ENCODE data around the gene KCTD1.
"Not testable (repeated sequence)": the region's sequence is repeated elsewhere in the genome, so short reads cannot be mapped to it uniquely, and the experiment has no call there.

Gene KCTD1

DNA sequence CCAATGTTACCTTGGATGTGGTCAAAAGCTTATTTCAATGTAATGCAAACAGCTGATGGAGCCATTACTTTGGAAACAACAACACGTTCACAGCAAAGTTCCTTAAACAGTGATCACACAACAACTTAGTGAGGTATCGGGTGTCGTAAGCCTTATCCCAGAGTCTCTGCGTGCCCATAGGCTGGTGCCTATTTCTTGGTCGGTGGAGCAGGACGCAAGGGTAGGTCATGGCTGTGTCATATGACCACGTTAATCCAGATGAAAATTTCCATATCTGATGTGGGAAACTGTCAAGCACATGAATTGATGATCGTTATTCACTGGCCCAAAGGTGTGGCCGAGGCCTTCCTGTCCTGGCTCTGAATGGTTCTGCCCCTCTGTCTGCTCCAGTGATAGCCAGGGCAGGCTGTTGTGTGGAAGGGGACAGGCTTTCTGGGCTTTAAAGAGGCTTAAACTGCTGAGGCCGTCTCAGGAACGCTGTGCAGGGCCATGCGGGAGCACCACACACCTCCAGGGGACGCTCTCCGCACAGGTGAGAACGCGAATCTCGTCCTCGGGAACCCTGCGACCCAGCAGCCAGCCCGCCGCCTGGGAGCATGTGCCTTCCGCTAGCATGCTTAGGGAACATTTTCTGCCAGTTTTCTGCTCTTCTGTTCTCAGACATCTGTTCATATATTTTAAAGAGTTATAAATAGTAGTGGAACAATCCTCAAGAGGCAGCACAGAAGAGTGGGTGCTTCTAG, 90.6 kb downstream of the KCTD1 start:
- no peak for DNase-seq (ENCODE audit: low read depth in 2 of 2)

DNA sequence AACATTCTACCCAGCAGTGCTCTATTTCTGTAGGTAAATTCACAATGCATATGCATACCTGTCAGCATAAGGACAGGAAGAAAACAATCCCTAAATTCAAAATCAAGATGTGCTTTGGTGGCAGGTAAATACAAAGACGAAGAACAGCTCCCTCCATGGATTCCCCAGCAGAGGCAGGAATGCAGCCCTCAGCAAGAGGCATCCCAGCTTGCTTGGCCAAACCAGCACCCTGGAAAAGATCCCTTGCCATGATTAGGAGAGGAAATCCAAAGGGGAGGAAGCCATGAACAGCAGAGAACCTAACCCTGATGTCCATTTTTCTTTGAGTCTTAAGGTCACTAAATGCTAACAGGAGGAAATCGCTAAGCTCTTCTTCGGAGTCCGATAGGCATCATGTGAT, 91.2 kb downstream of the KCTD1 start:
- DNase-seq (ENCODE audit: low read depth in 2 of 2) = no peak

DNA sequence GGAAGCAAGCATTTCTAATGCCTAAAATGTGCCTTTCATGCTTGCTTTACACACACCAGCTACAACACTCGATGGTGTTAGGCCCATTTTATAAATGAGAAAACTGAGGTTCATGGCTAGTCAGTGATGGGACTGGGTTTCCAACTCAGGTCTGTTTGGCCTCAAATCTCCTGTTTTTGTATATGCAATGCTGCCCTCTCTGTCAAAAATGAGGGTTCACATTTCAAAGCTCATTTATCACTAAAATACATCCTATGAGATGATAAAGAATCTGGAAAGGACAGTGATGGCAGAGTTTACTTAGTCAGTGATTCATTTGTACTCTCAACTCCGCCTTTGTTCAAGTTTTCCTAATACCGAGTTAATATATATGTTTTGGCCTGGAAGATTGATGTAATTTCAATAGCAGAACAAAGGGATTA, 92.3 kb downstream of the KCTD1 start:
- DNase-seq (ENCODE audit: low read depth in 2 of 2) = no peak

DNA sequence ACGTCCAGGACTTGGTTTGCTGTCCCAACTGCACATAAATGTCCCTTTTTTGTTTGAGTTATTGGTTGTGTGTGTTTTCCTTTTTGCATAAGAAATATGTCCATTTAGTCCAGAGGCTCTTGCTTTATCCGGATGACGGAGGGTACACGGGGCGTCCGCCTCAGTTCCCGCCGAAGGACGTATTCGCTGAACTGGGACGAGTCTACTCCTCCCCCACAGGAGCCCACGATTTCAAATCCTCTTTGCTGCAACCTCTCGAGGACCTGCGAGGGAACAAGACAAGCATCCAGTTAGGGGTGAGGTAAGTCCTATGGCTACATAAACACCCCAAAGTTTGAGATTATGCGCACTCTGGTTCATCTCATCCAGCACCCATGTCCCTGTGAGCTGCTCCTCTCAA, 92.7 kb downstream of the KCTD1 start:
- no peak for DNase-seq (ENCODE audit: low read depth in 2 of 2)

DNA sequence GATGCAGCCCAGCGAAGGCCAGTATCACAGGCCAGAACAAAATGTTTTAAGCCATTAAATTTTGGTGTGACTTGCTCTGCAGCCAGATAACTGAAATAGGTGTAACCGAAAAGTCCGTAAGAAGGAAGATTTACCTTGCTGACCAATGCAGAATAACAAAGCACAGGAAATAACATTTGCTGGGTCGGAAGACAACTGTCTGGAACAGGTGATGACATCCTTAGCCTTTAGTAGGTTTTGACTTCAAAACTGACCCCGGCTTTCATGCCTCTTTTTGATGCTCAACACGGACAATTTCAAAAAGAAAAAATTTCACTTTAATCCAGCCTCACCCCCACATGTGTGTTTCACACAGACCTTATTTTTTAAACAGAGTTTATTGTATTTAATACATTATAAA, 93.7 kb downstream of the KCTD1 start:
- DNase-seq (ENCODE audit: low read depth in 2 of 2) = no peak

DNA sequence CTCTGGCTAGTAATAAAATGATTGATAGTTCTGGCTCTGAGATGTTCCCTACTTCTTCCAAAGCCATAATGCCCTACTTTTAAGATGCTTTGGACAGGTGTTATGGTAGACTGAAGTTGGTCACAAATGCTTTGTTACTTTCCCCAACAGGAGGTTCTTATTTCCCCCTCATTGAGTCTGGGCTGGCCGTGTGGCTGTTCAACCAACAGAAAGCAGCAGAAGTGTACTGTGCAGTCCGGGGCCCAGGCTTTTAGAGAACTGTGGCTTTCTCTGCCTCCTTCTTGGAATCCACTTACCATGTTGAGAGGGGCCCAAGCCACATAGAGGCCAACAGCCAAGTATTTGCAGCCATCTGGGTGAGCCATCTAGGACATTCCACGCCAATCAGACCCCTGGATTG, 94.2 kb downstream of the KCTD1 start:
- no peak for DNase-seq (ENCODE audit: low read depth in 2 of 2)

DNA sequence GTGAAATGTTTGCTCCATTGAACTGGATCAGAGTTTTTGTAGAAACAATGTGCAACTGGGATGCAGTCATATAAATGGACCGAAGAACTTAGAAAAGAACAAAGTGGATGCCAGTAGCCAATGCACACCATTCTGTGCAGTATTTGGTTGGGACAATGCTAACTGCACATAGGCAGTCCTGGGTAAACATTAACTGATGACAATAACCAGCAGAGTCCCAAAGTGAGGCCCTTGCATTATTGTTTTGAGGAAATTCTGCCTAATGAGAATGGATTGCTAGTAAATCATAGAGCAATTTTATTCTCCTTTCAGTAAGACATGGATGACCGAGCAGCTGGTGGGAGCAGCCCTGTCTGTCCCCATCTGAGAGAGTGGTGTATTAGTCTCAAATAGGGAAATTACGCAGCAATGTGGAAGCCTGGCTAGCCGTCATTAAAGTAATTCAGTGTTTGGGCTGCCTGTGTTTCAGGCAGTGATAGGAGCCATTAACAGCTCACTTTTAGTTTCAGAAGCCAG, 94.9 kb downstream of the KCTD1 start:
- DNase-seq (ENCODE audit: low read depth in 2 of 2) = no peak

DNA sequence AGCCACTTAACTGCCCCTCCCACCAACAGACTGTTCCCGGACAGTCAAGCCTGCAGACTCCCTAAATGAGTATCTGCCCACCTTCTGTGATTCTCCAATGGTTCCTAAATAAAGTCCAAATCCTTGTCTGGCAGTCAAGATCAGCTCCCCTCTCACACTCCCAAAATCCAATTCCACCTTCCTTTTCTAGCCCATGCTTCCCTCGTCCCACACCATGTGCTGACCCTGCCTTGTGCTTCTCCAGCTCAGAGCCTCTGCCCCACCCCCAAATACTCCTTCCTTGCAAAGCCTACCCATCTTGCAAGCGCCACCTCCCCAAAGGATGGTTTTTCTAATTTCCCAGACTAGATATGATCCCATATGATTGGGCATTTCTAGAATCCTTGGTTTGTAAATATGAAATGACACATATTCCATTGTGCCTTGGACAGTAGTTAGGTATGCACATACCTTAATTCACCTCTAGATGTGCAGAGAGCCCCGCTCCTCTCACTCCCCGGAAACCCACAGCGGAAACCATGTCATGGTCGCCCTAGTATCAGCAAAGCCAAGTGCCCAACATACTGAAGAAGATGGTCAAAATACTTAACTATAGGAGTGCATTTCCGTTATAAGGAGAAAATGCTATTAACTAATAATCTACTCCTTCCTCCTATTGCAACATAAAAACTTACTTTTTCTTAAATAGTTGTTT, 97.2 kb downstream of the KCTD1 start:
- no peak for DNase-seq (ENCODE audit: low read depth in 2 of 2)

DNA sequence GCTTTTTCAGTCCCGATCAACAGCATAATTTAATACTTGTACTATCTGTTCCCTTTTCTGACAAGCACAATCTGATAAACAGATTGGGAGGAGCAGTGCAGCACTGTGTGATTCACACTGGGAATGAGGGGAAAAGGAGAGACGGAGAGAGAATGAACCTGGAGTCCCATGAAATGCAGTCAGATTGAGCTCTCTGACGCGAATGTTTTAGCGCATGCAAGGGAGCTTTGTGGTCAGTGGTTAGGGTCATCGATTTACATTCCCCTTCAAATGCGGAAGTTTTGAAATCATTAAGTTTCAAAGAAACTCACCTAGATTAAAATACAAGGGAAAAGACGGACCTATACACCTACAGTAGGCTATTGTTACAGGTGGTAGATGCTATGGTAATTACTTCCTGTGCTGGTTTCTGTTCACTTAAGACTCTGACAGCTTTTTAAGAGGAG, 99.6 kb downstream of the KCTD1 start:
- no peak for DNase-seq (ENCODE audit: low read depth in 2 of 2)

DNA sequence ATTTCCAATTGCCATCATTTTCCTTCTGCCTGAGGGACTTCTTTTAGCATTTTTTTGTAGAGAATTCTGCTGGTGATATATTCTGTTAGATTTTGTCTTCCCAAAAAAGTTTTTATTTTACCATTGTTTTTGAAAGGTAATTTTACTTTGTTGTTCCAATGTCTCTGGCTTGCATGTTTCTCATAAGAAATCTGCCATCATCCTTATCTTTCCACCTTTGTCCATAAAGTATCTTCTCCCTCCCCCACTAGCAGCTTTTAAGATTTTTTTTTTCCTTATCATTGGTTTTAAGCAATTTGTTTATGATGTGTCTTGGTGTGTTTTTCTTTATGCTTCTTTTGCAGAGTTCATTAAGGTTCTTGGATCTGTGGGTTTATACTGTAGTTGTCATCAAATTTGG, 104.5 kb downstream of the KCTD1 start:
- DNase-seq (ENCODE audit: low read depth in 2 of 2) = no peak

DNA sequence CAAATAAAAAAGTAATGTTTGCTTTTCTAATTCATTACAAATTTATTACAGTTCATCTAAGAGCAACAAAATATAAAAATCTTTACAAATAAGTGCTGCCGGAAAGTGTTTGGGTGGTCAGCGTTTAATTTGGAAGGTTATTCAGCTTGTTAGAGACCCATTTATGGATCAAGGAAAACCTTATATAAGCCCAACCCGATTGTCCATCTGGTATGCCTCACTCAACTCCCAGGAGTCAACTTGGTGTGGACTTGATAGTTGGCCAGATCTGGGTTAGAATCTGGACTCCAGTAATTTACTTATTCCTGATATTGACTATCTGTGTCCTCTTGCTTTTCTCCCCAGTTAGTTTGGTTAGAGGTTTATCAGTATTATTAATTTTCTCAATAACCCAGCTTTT, 106.2 kb downstream of the KCTD1 start:
- DNase-seq (ENCODE audit: low read depth in 2 of 2) = no peak

DNA sequence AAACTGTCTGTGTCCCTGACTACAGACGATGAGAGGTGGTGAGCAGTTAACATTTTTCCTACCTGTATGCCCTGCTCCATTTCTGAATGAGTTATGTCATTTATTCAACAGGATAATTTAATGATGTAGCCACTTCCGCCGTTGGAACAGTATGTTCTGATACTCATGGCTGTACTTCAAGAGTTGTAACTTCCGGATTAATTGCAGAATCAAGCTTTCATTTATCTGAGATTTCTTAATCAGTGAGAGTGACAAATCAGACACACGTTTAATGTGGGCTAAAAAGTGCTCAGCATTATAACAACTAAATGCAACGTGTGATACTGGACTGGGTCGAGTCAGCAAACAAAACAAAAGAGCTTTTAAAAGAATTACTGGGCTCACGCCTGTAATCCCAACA, 107.7 kb downstream of the KCTD1 start:
- DNase-seq (ENCODE audit: low read depth in 2 of 2) = no peak

DNA sequence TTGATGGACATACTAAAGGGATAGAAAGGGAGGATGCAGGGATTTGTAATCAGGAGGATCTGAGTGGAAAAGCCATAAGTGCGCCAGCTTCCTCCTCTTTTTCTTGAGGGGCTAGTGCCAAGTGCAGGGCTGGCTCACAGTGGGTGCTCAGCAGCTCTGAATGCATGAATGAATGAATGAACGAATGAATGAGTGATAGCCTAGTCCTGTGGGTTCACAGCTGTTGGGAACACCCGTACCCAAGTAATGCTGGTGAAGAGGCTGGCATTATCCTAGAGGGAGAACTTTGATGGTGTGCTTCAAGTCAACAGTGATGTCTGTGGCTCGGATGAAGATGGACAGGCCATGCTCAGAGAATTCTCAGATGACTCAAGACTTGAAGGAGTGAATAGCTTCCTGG, 108.8 kb downstream of the KCTD1 start:
- DNase-seq (ENCODE audit: low read depth in 2 of 2) = no peak

DNA sequence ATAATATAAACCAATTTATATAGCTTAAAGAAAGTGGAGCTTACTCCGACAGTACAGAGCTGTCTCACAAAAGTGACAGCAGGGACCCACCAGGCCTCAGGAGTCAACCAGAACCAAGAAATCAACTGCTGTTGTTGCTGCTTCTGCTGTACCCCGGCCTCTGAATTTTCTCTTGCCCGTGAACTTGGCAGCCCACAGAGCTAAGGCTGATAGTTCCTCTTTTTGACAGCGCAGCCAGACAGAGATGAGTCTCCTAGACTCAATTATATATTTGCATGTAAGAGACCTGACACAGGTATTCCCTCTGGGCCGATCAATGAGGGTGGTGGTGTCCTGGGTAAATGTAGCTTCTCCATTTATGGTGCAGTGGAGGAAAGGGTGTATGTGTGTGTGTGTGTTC, 109.4 kb downstream of the KCTD1 start:
- DNase-seq (ENCODE audit: low read depth in 2 of 2) = no peak

DNA sequence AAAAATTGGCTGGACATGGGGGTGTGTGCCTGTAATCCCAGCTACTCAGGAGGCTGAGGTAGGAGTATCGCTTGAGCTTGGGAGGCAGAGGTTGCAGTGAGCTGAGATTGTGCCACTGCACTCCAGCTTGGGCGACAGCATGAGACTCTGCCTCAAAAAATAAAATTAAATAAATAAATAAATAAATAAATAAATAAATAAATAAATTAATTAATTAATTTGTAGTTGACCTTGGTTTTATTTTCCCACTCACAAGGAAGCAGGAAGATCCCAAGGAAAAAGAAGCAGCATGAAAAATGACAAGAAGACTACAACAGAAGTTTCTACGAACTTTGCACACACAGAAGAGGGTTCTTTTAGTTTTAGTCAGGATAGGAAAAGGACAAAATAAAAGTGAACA, 110.7 kb downstream of the KCTD1 start:
- not testable (repeated sequence) for DNase-seq (ENCODE audit: low read depth in 2 of 2)

DNA sequence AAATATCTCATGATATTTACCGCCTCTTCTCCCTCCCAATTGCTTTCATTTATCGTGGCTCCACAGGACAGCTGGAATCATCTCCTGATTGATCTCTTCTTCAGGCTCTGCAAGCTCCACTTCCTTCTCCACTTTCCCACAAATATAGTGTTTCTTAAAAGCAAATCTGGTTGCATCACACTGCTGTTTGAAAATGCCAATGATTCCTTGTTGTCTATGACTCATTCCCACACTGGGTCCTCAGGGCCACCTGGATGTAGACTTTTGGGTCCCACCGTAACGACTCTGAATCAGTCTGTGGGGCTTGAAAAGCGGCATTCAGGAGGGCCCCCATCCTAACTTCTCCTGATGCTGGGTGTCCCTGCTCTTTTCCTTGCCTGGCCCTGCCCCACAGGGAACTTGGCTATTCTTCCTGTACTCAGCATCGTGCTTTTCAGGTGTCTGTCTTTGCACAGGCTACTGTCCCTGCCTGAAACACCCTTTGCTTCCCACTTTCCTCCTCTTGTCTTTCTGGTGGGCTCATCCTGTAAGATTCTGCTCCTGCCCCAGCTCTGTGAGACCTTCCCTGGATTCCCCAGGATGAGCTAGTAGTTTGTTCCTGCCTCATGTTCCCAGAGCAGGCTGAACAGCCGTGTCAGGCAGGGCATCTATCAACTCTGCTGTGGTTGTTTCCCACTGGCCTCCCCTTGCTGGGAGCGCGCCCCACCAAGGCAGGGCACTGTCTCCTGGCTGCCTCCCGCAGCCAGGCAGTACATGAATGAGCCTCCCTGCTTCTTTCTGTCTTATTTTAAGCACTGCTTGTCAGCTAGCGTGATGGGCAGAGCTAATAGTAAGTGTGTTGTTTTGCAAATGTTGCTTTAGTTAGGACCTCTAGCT, 111.9 kb downstream of the KCTD1 start:
- DNase-seq (ENCODE audit: low read depth in 2 of 2) = no peak

DNA sequence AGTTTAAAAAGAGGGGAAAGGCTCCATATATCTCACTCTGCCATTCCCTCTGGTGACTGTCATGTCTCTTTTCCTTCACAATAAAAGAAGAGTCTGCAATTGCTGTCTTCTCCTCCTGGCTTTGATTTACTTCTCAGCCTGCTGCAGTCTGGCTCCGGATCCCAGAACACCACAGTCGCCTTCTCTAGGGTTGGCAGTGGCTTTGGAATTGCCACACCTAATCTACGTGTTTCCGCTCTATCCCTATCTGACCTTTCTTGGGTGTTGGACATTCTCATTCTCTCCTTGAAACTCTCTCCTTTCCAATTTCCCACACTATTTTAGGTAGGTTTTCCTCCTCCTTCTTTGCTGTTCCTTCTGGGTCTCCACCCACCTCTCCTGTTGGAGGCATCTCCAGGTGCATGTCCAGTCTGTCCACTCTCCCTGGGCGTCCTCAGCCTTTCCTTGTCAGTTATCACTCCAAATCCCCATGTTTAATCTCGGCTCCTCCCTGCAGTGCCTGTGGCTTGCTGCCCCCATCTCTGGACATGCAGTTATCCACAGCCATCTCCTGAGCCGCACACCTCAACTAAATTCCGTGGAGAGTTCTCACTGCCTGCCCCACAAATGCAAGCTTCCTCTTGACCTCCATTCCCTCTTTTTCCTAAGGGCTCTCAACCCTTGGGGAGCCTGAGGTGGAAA, 112.8 kb downstream of the KCTD1 start:
- DNase-seq (ENCODE audit: low read depth in 2 of 2) = no peak

DNA sequence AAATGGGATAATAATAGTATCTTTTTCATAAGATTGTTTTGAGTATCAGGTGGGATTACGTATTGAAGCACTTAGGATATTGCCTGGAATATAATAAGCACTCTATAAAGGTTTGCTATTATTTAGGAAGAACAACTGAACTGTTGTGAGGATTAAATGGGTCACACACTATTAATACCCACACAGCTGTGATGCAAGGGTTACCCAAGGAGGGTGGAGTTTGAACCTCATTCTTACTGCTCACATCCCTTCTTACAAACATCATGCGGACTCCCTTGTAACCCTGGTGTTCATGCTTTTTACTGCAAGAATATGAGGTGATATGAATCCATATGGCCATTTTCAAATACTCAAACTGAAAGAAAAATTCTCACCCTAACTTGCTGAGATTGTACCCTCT, 113.5 kb downstream of the KCTD1 start:
- no peak for DNase-seq (ENCODE audit: low read depth in 2 of 2)

DNA sequence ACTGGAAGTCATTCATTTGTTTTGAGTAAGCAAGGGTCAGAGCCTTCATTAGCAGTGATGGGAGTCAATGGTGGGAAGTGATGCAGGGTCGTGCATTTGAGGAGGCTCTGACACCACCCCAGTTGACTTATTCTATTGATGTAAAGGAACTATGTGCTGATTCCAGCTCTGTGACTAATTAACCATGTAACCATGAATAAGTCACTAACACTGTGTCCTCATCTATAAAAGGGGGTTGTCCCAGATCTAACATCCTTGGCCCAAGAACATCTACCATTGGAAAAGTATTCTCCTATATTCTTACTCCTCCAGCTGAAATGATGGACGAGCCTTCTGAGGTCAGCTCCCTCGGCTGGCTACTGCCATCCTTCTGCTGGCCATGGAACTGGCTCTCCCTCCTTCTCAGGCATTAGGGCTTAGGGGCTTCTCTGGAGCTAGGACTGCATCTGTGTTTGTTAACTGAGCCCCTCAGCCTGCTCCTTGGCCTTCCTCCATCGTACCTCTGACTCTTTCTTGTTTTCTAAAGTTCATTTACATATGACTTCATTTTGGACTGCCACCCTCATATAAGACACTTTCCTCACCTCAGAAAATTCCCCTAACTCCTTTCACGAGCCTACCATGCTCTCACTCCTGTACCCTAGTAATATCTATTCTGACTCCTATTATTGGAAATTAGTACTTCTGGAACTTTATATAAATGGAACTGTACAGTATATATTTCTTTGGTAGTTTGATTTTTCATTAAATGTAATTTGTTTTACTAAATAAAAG, 115.5 kb downstream of the KCTD1 start:
- DNase-seq (ENCODE audit: low read depth in 2 of 2) = no peak

DNA sequence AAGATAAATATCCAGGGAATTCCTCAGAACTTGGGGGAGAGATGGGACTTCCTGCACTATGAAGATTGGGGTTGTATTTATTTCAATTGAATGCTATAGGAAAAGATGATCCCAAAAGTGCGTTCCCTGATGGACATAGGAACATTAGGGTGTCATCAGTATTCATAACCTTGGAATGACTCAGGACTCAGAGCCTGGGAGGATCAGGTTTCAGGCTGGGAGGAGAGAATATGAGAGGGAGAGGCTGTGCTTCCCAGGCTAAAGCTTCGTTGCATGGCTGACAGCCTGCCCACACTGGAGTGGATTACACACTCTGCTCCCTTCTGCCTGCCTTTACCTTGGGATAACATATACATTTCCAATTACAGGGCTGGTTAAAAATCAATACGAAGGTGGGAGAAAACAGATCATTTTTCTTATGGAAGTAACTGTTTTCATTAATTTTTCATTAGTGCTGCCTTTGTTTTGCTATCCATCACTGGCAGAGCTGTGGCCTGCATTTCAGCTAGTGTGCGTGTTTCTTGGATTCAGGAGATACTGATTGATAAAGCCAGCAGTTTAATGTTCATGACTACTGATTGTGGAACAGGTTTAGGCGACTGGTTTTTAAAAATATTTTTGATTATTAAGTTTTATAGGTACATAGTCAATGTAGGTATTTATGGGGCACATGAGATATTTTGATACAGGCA, 118.7 kb downstream of the KCTD1 start:
- DNase-seq (ENCODE audit: low read depth in 2 of 2) = no peak
